ENCODE measurements around the gene FNIP1.
"Not testable (repeated sequence)": the region's sequence is repeated elsewhere in the genome, so short reads cannot be mapped to it uniquely, and the experiment has no call there.

Gene FNIP1

DNA sequence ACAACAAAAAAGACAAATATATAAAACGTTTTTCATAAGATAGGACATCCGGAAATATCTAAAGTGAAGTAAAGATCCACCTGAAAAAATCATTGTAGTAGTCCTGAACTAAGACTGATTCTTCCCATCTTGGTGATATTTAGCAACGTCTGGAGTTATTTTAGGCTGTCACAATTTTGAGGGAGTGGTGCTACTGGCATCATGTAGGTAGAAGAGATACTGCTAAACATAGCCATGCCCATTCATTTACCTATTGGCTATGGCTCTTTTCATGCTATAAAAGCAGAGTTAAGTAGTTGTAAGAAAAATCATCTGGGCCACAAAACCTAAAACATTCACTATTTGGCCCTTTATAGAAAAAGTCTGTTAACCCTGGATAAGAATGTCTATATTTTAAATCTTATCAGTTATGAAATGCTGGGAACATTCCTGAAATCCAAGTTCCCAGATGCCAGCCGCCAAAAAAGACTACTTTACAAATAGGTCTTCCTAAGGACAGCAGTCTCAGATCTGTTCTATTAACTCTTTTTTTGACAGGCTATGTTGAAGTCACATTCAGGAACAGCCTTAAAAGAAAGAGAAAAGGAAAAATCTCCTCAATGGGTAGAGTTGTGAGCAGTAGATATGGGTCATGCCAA is 188.8 kb downstream of the FNIP1 start:
- no peak for DNase-seq (ENCODE audit: low read depth)

DNA sequence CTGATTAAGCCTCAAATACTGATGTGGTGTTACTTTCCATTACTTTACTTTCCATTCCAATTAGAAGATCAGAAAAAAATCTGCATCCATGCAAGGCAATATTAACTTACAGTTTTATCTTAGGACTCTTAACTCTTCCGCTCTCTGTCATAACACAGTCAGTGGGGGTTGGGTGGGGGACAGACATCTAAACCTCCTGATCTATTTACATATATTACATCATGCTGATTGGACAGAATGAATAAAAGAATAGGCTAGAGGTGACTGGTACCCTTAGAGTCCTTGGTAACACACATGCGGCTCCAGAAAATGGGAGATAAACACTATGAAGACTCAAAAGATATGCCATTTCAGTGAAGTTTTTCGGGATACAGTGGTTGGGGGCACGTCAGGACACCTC is 189.4 kb downstream of the FNIP1 start:
- DNase-seq (ENCODE audit: low read depth), result no peak

DNA sequence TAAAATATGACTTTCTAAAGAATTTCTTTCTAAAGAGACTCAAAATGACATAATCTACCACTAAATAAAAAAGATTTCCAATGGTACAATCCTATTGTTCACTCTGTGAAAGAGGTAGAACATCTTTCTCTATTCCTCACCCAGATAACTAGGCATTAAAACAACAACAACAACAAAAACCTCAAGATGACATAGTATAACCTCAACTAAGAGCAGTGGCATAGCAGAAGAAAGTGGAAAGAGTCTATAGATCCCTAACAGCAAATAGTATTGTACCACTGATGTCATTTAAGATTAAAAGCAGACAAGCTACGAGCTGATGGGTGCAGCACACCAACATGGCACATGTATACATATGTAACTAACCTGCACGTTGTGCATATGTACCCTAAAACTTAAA is 191.7 kb downstream of the FNIP1 start:
- DNase-seq (ENCODE audit: low read depth), result no peak

DNA sequence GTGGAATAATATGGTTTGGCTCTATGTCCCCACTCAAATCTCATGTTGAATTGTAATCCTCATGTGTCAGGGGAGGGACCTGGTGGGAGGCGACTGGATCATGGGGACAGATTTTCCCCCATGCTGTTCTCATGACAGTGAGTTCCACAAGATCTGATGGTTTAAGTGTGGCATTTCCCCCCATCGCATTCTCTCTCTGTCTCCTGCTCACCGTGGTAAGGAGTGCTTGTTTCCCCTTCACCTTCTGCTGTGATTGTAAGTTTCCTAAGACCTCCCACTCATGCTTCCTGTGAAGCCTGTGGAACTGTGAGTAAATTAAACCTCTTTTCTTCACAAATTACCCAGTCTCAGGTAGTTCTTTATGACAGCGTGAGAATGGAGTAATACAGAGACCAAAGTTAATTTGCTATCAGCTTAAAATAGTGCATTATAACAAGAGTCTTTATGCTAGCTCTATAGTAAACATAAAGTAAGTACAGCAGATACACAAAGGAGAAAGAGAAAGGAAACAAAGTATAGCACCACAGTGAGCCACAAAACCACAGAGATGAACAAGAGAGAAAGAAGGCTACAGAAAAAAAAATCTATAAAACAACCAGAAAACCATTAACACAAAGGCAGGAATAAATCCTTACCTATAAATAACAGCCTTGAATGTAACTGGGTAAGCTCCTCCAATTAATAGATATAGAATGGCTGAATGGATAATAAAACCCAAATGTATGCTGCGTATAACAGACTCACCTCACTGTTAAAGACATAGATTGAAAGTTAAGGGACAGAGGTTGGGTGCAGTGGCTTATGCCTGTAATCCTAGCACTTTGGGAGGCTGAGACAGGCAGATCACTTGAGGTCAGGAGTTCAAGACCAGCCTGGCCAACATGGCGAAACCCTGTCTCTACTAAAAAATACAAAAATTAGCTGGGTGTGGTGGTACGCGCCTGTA is 201.5 kb downstream of the FNIP1 start:
- DNase-seq (ENCODE audit: low read depth), result no peak

DNA sequence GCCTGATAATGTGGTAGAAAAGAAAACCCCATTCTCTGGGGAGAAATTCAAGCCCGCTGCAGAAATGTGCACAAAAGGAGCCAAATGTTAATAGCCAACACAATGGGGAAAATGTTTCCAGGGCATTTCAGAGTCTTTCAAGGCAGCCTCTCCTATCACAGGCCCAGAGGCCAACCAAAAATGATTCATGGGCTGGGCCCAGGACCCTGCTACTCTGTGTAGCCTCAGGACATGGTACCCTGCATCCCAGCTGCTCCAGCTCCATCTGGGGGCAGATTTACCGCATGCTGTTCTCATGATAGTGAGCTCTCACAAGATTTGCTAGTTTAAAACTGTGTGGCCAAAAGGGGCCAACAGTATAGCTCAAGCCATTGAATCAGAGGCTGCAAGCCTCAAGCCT is 202.9 kb downstream of the FNIP1 start:
- no peak for DNase-seq (ENCODE audit: low read depth)

DNA sequence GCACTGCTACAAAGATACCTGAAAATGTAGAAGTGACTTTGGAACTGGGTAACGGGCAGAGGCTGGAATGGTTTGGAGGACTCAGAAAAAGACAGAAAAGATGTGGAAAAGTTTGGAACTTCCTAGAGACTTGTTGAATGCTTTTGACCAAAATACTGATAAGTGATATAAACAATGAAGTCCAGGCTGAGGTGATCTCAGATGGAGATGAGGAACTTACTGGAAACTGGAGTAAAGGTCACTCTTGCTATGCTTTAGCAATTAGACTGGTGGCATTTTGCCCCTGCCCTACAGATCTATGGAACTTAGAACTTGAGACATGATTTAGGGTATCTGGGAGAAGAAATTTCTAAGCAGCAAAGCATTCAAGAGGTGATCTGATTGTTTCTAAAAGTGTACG is 203.4 kb downstream of the FNIP1 start:
- not testable (repeated sequence) for DNase-seq (ENCODE audit: low read depth)
